Activated effector memory CD4-positive, alpha-beta T cell treated with Interleukin-2 at 50 U/mL for 16 hours (primary cell): Measurements from ENCODE around the gene PRM2.
A peak's percentile ranks its signal among the peaks of the same experiment; 100 is the strongest.

Source experiments
- DNase-seq: peaks from one replicate; pipeline ENCODE4 v3.0.0-alpha.2; 2020

PRM2 gene

DNA sequence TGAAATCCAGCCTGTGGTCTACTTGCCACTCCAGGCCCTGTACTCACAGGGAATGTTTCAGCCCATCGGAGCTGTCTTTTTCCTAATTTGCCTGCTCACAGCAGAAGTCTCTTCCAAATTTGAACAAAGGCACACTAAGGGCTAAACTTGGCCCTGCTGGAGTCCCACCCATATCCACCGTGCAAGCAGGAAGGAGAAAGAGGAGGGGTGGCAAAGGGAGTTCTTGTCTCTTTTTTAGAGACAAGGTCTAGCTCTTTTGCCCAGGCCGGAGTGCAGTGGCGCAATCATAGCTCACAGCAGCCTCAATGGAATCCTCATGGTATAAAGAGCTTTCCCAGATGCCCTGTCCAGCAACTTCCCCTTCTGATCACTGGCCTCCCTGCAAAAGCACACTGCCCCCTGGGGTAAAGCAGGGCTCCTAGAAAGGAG is 7.6 kb upstream of the PRM2 start:
- DNase-seq = no peak

DNA sequence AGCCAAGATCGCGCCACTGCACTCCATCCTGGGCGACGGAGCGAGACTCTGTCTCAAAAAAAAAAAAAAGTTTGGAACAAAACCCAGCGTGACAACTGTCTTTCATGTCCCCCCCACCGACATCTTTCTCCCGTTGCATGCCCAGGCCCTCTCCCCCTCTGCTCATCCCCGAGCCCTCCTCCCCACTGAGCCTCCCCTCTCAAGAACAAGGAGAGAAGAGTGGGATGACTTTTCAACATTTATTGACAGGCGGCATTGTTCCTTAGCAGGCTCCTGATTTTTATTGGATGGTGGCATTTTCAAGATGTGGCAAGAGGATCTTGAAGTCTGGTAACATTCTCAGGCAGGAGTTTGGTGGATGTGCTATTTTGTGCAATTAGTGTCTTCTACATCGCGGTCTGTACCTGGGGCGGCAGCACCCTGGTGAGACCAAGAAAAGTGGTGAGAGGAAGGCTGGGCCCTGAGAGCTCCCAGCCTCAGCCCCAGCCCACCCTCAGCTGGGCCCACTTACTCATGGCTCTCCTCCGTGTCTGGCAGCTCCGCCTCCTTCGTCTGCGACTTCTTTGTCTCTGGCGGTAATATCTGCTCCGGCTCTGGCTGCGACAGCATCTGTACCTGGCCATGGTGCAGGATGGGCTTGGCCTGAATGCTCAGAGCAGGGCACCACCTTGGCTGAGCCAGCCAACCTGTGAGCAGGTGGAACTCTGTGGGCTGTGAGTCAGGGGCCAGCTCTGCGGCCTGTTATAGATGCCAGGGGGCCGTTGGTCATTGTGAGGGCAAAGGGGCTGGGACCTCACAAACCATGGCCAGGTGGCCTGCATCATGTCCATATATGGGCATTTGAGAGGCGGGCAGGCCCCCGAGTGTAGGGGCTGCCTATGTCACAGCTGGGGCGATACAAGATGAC is 4.6 kb upstream of the PRM2 start, which contains the start of gene PRM1:
PRM1 (minus strand) TSS at position 715 of the 907 bp plus-strand sequence; CDS start at position 623, 92 bp downstream.
- DNase-seq = no peak

DNA sequence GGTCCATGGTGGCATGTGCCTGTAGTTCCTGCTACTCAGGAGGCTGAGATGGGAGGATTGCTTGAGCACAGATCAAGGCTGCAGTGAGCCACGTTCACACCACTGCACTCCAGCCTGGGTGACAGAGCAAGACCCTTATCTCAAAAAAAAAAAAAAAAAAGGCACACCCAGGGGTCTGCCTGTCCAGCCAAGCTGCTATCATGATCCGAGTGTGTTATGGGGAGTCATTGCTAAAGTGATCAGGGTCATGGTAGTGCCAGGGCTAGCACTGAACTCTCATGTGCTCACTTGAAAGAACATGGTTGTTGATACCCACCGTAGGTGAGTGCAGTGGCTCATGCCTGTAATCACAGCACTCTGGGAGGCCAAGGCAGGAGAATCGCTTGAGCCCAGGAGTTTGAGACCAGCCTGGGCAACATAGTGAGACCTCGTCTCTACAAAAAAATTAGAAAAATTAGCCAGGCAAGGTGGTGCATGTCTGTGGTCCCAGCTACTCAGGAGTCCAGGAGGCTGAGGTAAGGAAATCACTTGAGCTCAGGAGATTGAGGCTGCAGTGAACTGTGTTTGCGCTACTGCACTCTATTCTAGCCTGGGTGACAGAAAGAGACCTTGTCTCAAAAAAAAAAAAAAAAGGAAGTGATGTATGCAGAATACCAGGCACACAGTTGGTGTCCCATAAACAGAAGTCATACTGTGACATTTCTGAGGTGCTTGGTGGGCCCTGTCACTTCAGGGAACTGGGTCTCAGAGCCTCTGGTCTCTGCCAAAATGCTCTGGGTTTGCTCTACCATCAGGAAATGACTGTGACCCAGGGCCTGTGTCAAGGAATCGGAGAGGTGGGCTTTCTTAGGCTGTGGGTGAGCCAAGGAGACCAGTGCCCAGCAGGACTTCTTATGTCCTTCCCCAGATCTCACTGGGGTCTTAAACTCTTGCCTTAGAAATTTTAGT is 2.7 kb upstream of the PRM2 start:
- no peak for DNase-seq

DNA sequence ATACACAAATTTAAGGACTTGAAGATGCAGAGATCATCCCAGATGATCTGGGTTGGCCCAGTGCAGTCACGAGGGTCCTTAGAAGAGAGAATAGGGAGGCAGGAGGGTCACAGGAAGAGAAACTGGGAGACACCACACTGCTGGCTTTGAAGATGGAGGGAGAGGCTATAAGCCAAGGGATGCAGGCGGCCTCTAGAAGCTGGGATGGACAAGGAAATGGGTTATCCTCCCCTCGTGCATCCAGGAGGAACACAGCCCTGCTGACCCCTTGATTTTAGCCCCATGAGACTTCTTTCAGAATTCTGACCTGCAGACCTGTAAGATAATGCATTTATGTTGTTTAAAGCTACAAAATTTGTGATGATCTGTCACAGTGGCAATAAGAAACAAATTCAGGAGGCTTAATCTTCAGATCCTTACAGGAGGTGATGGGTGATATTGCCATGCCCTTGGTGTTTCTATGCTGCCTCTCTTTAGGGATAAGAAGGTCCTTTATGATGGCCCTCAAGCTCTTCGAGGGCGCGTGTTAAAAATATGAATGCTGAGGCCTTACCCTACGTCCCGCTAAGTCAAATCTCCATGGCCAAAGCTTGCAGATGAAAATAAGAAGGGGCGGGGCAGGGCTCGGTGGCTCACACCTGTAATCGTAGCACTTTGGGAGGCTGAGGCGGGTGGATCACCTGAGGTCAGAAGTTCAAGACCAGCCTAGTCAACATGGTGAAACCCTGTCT is 1.5 kb upstream of the PRM2 start:
- DNase-seq = no peak

DNA sequence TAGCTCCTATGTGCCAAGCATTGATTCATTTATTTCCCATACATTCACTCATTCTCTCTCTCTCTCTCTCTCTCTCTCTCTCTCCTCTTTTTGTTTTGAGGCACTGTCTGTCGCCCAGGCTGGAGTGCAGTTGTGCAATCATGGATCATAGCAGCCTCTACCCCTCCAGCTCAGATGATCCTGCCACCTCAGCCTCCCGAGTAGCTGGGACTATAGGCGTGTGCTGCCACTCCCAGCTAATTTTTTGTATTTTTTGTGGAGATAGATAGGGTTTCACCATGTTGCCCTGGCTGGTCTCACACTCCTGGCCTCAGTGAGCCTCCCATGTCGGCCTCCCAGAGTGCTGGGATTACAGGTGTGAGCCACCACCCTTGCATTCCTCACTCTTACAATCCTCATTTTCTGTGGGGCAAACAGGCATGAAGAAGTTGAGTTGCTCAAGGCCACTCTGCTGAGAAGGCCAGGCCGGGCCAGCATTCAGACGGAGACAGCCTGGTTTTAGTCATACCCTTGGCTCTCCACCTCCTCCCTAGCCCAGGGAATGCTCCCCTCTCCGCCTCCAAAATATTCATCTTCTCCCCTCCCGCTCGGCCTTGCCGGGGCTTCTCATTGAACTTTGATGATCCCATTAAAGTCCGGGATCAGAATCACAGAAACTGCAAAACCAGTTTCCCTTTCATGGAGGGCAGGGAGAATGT is 765 bp upstream of the PRM2 start:
- DNase-seq = no peak

- DNase-seq = no peak
Measured at GRCh38 chr16:11274964-11275363, 1.3 kb downstream of the PRM2 start.

GRCh38 chr16:11273721-11274324 is 2.5 kb downstream of the PRM2 start:
- DNase-seq = no peak

DNA sequence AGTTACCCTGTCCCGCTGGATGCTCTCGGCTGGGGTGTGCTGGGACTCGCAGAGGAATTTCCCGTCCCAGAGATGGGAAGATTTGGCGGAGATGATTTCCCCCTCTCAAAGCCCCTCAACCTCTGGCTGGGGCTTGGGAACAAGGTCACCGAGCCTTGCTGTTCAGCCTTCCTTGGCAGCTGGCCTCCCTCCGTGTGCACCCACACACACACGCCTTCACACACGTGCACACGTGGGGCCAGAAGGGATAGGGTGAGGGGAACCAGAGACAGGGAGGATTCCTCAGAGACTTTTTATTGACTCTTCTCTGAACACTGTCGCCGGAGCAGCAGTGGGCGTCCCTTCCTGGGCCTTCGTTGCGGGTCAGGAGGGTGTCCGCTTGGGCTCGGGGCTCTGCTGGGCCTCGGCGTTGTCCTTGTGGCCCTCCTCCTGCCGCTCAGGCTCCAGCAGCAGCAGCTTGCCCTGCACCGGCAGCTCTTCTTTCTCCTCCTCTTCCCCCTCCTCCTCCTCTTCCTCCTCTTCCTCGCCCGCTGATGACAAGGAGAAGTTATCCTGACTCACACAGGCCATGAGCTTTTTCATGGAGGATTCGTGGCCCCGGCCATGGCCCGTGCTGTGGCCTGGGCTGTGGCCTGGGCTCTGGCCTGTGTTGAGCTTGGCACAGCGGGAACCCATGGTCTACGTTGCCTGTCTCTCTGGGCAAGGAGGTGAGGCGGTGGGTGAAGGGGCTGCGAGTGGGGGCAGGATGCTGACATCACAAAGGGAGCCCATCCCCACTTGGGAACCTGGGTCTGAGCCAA is 3.2 kb downstream of the PRM2 start, which contains the start of gene PRM3:
PRM3 (minus strand) TSS at position 709 of the 800 bp plus-strand sequence; CDS start at position 675, 34 bp downstream.
- no peak for DNase-seq

- no peak for DNase-seq
Measured at GRCh38 chr16:11272484-11272883, 3.8 kb downstream of the PRM2 start.

DNA sequence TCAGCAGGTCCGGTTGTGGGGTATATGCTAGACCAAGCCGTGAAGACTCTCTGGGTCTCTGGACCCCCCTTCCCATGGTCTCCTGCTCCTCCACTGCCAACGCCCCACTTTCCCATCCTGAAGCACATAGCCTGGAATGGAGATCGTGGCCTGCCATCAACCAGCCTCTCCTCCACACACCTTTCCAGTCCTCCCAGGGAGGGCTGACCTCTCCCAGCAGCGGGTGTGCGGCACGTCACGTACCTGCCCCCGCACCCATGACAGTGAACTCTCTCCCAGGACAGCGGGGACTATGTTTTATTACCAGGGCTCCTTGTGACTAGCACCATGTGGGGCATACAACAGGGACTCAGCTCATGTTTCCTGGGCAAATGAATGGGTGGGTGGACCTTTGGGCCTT is 4.7 kb downstream of the PRM2 start:
- no peak for DNase-seq

DNA sequence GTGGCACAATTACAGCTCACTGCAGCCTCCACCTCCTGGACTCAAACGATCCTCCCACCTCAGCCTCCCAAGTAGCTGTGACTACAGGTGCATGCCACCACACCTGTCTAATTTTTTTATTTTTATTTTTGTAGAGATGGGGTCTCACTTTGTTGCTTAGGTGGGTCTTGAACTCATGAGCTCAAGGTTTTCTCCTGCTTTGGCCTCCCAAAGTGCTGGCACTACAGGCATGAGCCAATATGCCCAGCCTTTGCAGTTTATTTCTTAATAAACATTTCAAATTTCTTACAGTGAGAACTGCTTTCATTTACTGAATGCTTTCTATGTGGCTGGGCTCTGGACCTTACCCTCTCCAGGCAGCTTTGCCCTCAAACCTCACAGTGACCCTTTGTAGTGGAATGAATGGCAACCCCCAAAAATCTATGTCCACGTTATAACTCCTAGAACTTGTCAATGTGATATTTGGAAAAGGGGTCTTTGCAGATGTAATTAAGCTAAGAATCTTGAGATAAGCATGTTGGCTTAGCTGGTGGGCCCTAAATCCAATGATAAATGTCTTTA is 5.6 kb downstream of the PRM2 start:
- DNase-seq = no peak

DNA sequence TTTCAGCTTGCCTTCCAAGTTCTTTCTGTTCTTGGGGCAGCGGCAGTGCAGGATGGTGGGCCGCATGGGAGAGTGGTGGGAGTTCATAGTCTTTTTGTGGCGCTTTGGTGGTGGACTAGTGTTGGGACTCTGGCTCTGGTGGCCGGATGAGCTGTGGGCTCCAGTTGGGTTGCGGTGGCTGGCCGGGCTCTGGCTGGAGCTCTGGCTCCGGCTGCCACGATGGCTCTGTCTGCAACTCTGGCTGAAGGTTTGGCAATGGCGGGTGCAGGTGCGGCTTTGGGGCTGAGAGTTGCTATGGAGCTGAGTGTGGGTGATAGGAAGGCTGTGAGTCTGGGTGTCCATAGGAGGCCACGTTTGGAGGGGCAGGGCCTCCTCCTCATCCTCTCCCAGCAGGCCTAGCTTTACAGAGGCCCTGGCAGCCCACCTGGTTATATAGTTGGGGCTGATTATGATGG is 7.3 kb downstream of the PRM2 start, which contains the start of gene TNP2:
TNP2 (minus strand) TSS at position 405 of the 455 bp plus-strand sequence; CDS start at position 342, 63 bp downstream.
- DNase-seq = no peak

DNA sequence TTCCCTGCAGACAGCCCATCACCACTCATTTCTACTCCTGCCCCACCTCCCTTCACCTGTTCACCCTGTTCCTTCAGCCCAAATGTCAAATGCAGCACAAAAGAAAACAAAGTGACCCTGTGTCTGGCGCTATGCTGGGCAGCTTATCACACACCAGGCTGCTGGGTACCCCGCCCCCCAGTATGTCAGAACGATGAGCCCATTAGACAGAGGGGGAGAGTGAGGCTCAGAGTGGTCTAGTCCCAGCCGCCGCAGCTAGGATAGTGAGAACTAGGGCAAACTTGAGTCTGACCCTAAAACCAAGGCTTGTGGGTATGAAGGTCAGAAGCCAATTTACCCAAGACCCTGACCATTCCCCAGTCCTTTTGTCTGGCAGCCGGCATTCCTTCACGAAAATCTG is 11.2 kb downstream of the PRM2 start:
- DNase-seq = no peak

GRCh38 chr16:11264155-11264832 is 12.0 kb downstream of the PRM2 start:
- DNase-seq = no peak

DNA sequence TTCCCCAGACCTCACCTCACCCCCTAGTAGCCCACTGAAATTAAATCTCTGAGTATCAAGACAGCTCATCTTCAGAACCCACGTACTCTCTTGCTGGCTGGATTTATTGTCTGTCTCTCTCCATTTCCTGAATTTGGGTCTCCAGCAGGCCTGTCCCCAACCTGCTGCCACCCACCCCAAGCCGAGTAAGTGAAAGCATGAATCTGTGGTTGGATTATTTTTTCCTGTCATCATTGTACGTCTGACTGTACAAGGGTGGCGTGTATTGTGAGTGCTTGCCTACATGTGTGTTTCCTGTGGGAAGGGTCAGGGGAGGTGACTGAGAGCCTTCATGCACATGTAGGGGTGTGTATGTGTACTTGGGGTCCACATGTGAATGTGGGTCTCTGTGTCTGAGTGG is 12.5 kb downstream of the PRM2 start:
- peak; percentile 22 for DNase-seq

DNA sequence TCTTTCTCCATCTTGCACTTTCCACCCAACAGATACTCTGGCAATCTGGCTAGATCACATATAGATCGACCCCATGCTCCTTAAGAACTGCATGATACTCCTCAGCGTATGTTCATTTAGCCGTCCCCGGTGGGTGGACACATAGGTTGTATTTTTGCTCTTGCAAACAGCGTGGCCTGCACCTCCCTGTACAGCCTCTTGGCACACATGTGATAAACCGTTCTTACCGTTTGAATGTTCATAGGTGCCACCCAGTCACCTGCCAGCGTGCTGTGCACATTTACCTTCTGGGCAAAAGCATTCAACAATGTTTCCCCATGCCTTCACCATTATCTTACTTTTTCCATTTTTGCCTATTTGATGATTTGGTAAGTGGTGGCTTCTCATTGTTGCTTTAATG is 13.4 kb downstream of the PRM2 start:
- no peak for DNase-seq

DNA sequence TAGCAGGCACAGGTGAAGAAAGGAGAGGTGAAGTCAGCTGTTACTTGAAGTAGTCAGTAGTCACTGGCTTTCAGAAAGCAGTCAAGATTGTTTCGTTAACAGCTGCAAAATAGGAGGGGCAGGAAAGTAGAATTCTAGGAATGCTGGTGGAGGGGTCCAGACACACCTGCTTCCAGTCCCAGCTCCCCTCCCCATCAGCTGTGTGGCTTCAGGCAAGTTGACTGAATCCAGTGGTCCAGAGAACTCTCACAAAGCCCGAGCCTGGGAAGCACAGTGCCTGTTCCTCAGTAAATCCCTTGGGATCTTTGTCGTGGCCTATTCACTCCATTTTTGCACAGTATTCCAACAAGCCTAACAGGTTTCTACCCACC is 15.7 kb downstream of the PRM2 start:
- no peak for DNase-seq

- no peak for DNase-seq
Measured at GRCh38 chr16:11259655-11260595, 16.4 kb downstream of the PRM2 start.
